ENCODE data around the gene SCYGR8.

SCYGR8 gene

GRCh38 chr2:227745594-227745993, at the start of gene SCYGR8:
Gene SCYGR8, plus strand, starts transcription at chr2:227745894. Its CDS starts 0 bp downstream, at chr2:227745894.
- DNase-seq (ENCODE audit: low spot score): no peak
- TF ChIP-seq CTCF (IDR thresholded peaks at IDR 0.05; ENCODE audit: borderline replicate concordance, control extremely low read depth, extremely low read depth, insufficient read depth, missing control alignments): no peak
- in situ Hi-C loops (cut with MboI; ENCODE audit: low sequenced_read_pairs, unreplicated experiment): no loop called here

GRCh38 chr2:227696990-227697679, 48.6 kb upstream of the SCYGR8 start:
- in situ Hi-C loops (cut with MboI; ENCODE audit: low sequenced_read_pairs, unreplicated experiment): no loop called here
- no peak for DNase-seq (ENCODE audit: low spot score)
- no peak for TF ChIP-seq CTCF (IDR thresholded peaks at IDR 0.05; ENCODE audit: borderline replicate concordance, control extremely low read depth, extremely low read depth, insufficient read depth, missing control alignments)

- TF ChIP-seq CTCF (IDR thresholded peaks at IDR 0.05; ENCODE audit: borderline replicate concordance, control extremely low read depth, extremely low read depth, insufficient read depth, missing control alignments): no peak
- in situ Hi-C loops (cut with MboI; ENCODE audit: low sequenced_read_pairs, unreplicated experiment): no loop called here
- DNase-seq (ENCODE audit: low spot score): no peak
Observed at GRCh38 chr2:227701556-227701955, 44.1 kb upstream of the SCYGR8 start.

- in situ Hi-C loops (cut with MboI; ENCODE audit: low sequenced_read_pairs, unreplicated experiment): no loop called here
- no peak for DNase-seq (ENCODE audit: low spot score)
- no peak for TF ChIP-seq CTCF (IDR thresholded peaks at IDR 0.05; ENCODE audit: borderline replicate concordance, control extremely low read depth, extremely low read depth, insufficient read depth, missing control alignments)
Observed at GRCh38 chr2:227703280-227703732, 42.4 kb upstream of the SCYGR8 start.

GRCh38 chr2:227703961-227704360, 41.7 kb upstream of the SCYGR8 start:
- no peak for DNase-seq (ENCODE audit: low spot score)
- TF ChIP-seq CTCF (IDR thresholded peaks at IDR 0.05; ENCODE audit: borderline replicate concordance, control extremely low read depth, extremely low read depth, insufficient read depth, missing control alignments): no peak
- in situ Hi-C loops (cut with MboI; ENCODE audit: low sequenced_read_pairs, unreplicated experiment): no loop called here

- in situ Hi-C loops (cut with MboI; ENCODE audit: low sequenced_read_pairs, unreplicated experiment): no loop called here
- no peak for DNase-seq (ENCODE audit: low spot score)
- TF ChIP-seq CTCF (IDR thresholded peaks at IDR 0.05; ENCODE audit: borderline replicate concordance, control extremely low read depth, extremely low read depth, insufficient read depth, missing control alignments): no peak
Observed at GRCh38 chr2:227706859-227707258, 38.8 kb upstream of the SCYGR8 start.
